ENCODE results near the gene FGG.

FGG gene

DNA sequence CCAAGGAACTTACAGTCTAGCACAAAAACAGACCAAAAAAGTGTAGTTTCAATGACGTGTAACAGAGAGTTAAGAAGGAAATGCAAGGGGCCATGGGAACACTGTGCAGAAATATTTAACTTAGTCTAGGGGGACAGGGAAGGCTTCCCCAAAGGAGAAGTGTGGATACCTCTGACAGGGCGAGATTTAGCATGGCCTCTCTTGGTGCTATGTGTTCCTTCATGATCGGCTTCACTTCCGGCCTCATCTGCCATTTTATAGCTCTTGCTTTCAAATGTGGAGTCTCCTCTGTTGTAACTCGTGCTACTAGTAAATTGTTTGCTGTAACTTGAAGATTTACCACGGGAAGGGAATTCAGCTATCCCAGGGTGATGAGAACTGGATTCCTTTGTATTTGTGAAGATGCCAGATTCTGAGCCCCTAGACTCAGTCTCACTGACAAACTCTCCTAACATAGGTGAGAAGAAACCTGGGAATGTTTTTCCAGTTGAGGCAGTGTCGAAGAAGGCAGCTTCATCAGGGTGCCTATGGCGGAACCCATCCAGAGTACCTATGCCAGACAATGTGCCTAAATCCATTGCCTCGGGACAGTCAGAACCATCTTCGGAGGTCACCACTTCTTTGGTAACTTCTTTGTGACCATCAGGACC lies 27.0 kb downstream of the FGG start:
- DNase-seq (ENCODE audit: low spot score): no peak

DNA sequence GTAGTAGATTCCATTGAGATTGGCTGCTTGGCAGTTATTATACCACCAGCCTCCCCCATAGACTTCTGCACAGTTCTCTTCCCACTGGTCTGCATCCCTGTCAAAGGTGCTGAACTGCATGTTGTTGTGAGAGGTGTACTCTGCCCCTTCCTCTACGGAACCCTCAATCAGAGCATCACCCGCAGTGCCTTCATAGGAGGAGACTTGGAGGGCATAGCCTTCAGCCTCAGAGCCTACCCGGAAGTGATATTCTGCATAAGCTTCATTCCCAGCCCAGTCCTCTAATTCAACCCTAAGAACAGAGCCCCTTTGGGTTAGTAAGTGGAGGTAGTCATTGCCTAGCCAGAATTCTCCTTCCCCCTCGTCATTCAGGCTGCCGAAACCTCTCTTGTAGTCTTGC lies 28.2 kb downstream of the FGG start:
- DNase-seq (ENCODE audit: low spot score): no peak

DNA sequence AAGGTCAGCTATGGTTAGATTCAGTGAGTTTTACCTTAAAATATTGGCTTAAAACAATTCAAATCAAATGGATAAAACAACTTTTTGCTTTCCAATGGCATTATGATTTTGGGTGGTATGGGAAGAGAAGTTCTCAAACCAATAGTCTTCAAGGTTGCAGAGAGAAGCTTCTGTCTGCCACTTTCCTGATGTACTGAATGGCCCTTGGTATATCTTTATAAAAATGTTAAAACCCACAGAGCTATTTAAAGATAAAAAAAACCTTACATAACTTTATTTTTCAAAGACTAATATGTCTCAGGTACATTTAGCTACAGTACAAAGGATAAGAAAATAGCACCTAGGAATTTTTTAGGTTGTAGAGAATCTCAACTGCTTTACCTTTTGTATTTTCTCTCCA lies 28.8 kb downstream of the FGG start:
- DNase-seq (ENCODE audit: low spot score): no peak

DNA sequence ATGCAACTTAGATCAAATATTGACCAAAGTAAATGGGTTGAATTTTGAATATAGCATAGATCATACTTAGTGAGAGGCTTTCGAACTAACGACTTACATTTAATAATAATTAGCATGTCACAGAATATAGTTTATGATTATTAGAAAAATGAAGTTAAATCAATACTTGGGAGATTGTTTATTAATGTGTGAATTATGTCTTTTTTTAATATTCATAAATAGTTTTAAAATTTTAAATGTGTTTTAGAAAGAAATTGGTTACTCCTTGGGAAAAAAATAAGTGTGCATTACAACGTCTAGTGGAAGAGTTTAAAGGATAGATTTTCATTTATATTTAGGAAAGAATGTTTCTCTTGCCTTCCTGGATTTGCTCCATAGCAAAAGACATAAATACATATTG lies 29.2 kb downstream of the FGG start:
- DNase-seq (ENCODE audit: low spot score): no peak

GRCh38 chr4:154582723-154583122 lies 29.7 kb downstream of the FGG start:
- DNase-seq (ENCODE audit: low spot score): no peak

GRCh38 chr4:154579927-154580326 lies 32.5 kb downstream of the FGG start:
- DNase-seq (ENCODE audit: low spot score): no peak

- DNase-seq (ENCODE audit: low spot score): no peak
Measured at GRCh38 chr4:154578919-154579318, 33.5 kb downstream of the FGG start.

DNA sequence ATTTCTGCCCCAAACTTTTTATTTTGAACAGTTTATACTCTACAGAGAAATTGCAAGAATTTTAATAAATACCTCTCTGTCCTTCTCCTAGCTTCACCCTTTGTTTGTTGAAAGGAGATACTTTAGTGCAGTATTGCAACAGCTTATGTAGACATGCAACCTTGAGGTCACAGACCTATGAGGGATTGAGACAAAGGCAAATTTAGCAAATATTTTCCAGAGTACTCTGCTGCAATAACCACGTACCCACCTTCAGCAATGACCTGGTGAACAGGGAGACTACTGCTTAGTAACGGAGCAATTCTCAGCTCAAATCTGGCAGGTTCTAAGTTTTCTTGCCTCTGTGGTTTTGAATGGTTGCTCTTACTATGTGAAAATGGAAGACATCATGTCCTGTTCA lies 35.1 kb downstream of the FGG start:
- DNase-seq (ENCODE audit: low spot score): no peak

DNA sequence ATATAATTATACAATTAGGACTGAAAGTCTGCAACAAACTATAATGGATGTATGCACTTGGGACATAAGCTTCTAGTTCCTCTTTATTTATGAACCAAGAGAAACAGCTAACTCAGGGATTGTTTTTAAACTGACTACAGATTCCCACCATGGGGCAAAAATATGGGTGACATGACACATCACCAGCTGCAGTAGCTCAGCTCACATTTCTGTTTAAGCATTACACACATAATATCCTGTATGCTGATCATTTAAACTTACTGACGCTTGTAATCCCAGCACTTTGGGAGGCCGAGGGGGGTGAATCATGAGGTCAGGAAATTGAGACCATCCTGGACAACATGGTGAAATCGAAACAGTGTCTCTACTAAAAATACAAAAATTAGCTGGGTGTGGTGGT lies 38.1 kb downstream of the FGG start:
- no peak for DNase-seq (ENCODE audit: low spot score)

GRCh38 chr4:154573190-154573870 lies 39.1 kb downstream of the FGG start:
- no peak for DNase-seq (ENCODE audit: low spot score)

GRCh38 chr4:154569584-154569983 lies 42.9 kb downstream of the FGG start:
- DNase-seq (ENCODE audit: low spot score): no peak

GRCh38 chr4:154569028-154569427 lies 43.4 kb downstream of the FGG start:
- DNase-seq (ENCODE audit: low spot score): no peak

DNA sequence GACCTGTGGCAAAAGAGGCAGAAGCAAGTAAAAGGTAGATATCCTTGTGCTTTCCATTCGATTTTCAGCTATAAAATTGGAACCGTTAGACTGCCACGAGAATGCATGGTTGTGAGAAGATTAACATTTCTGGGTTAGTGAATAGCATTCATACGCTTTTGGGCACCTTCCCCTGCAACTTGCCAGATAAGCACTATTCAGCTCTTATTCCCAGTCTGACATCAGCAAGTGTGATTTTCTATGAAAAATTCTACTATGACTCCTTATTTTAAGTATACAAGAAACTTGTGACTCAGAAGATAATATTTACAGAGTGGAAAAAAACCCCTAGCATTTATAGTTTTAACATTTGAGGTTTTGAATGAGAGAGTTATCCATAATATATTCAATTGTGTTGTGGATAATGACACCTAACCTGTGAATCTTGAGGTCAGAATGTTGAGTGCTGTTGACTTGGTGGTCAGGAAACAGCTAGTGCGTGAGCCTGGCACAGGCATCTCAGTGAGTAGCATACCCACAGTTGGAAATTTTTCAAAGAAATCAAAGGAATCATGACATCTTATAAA lies 45.7 kb downstream of the FGG start:
- no peak for DNase-seq (ENCODE audit: low spot score)

- DNase-seq (ENCODE audit: low spot score): no peak
Measured at GRCh38 chr4:154565704-154566103, 46.8 kb downstream of the FGG start.

GRCh38 chr4:154564311-154564710 lies 48.1 kb downstream of the FGG start:
- DNase-seq (ENCODE audit: low spot score): no peak

- no peak for DNase-seq (ENCODE audit: low spot score)
Measured at GRCh38 chr4:154562697-154563254, 49.7 kb downstream of the FGG start, which contains the start of gene FGB. Gene FGB (plus strand): TSS chr4:154563011. CDS start chr4:154563019, 8 bp downstream.

DNA sequence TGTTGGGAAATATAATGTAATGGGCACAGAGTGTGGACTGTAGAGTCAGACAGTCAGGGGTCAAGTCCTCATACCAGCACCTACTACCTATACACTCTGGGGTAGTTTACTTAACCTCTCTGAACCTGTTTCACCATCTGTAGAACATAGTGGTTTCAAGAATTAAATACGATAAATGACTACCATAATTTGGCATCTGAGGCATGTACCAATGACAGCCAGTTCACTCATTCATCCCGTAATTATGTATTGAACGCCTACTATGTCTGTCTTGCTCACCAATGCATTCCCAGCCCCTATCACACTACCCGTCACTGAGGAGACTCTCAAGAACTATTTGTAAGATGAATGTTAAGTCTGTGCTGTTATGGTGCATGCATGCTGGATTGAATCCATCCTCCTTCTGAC lies 51.6 kb downstream of the FGG start:
- DNase-seq (ENCODE audit: low spot score): no peak

DNA sequence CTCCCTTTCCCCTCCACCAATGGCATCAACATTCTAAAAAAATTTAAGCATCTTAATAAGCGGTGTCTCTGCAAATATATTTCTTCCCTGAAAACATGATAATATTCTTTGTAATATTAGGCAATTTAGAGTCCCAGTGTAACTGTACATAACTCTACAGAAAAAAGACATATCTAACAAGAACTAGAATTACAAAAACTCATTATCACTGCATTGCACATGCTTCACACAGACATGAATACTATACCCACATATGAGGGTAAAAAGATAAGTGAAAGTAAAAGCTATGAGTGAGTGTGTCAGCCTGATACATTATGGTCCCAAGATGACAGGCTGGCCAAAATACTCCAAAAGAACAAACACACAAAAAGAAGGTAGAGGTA lies 52.0 kb downstream of the FGG start:
- DNase-seq (ENCODE audit: low spot score): no peak

- DNase-seq (ENCODE audit: low spot score): peak; percentile 23
Measured at GRCh38 chr4:154559494-154560418, 52.7 kb downstream of the FGG start.

DNA sequence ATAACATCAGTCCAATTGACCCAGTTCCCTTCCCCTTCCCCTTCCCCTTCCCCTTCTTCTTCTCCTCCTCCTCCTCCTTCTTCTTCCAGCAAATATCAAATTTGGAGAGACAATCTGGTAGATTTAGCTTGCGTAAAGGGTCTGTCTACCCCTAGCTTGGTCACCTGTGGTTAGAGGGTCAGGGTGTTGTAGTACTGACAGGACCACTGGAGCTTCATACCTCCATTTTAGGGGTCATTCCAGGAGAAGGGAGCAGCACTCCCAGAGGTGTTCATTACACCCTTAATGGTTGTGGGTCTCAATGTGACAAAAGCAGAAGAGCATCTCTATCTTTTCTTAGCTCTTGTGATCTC lies 53.3 kb downstream of the FGG start:
- no peak for DNase-seq (ENCODE audit: low spot score)
